Renal pelvis (tissue), 4 donors: ENCODE data around the gene CMIP. TPM values are rescaled to one million over a fixed set of nuclear protein-coding genes. Genes with fewer than 3 reads are reported as not detected.

Experiments
- DNase-seq: peaks from one replicate; pipeline ENCODE4 v3.0.0-alpha.2; 2013
- polyA plus RNA-seq, 3 donors: library from polyadenylated mRNA; unstranded; fragments of 120-200 nt; gene quantifications; one replicate each; pipeline ENCODE4 v1.2.1, GENCODE V29; 2013; ENCODE audit not compliant: insufficient read length in 3 of 3

CMIP gene
- polyA plus RNA-seq, 3 donors = 43.5 to 56.5 (median 51.5) TPM

- no peak for DNase-seq
Measured at GRCh38 chr16:81492311-81492761, 47.7 kb downstream of the CMIP start.

GRCh38 chr16:81492965-81493754 lies 48.6 kb downstream of the CMIP start:
- no peak for DNase-seq

- peak; percentile 70 for DNase-seq
Measured at GRCh38 chr16:81493755-81494433, 49.3 kb downstream of the CMIP start.

GRCh38 chr16:81494434-81494806 lies 49.8 kb downstream of the CMIP start:
- no peak for DNase-seq

GRCh38 chr16:81494888-81495287 lies 50.3 kb downstream of the CMIP start:
- DNase-seq = no peak

- DNase-seq = no peak
Measured at GRCh38 chr16:81495321-81496234, 51.0 kb downstream of the CMIP start.

- DNase-seq = no peak
Measured at GRCh38 chr16:81496321-81496720, 51.7 kb downstream of the CMIP start.

- no peak for DNase-seq
Measured at GRCh38 chr16:81496742-81497141, 52.1 kb downstream of the CMIP start.

GRCh38 chr16:81497690-81498089 lies 53.1 kb downstream of the CMIP start:
- no peak for DNase-seq

GRCh38 chr16:81498351-81498750 lies 53.7 kb downstream of the CMIP start:
- DNase-seq = no peak

GRCh38 chr16:81499576-81500380 lies 55.2 kb downstream of the CMIP start:
- no peak for DNase-seq

GRCh38 chr16:81500833-81501521 lies 56.4 kb downstream of the CMIP start:
- DNase-seq = no peak

- DNase-seq = no peak
Measured at GRCh38 chr16:81502396-81503070, 57.9 kb downstream of the CMIP start.

GRCh38 chr16:81505011-81505661 lies 60.5 kb downstream of the CMIP start:
- DNase-seq = no peak

- no peak for DNase-seq
Measured at GRCh38 chr16:81509404-81509803, 64.8 kb downstream of the CMIP start.

- DNase-seq = no peak
Measured at GRCh38 chr16:81510016-81510415, 65.4 kb downstream of the CMIP start.

GRCh38 chr16:81511371-81511770 lies 66.8 kb downstream of the CMIP start:
- no peak for DNase-seq

- no peak for DNase-seq
Measured at GRCh38 chr16:81513204-81514040, 68.8 kb downstream of the CMIP start.
